Measurements from ENCODE around the gene IGF1R. TPM values are rescaled to one million over a fixed set of nuclear protein-coding genes. Genes with fewer than 3 reads are reported as not detected.

The IGF1R gene
- total RNA-seq, 1 experiment from 2014 or later, result 16.3 TPM

- intact Hi-C loops (cut with micrococcal nuclease), result no loop called here
- no peak for DNase-seq (ENCODE audit: low read depth, low spot score)
- Histone ChIP-seq H4K20me1 (ENCODE audit: insufficient read depth) (no peaks in the 10 kb centered on the region), H3K27me3 (ENCODE audit: insufficient read depth, low read length) (no peaks in the 10 kb centered on the region), H3K4me3 (replicated peaks in 1 of 2; ENCODE audit: low read depth in 1 of 2, low read length in 2 of 2) (no peak overlapping the region), H3K4me2 (ENCODE audit: low read length) (no peak overlapping the region), H3K9me3 (ENCODE audit: control insufficient read depth in 1 of 2, insufficient read depth in 1 of 2, low read depth in 1 of 2, low read length in 2 of 2) (no peaks in the 10 kb centered on the region), H2AFZ (ENCODE audit: low read depth, low read length, poor library complexity, severe bottlenecking) (no peak overlapping the region), H3K4me1 (ENCODE audit: control insufficient read depth in 1 of 2, insufficient read depth in 2 of 2, low read length in 2 of 2) (peaks cover 19 to 31% of the 10 kb centered on the region in 2 experiments), H3K79me2 (ENCODE audit: insufficient read depth, low read length) (no peaks in the 10 kb centered on the region), H3K9me2 (ENCODE audit: insufficient read depth) (no peaks in the 10 kb centered on the region), H3K9ac (ENCODE audit: low read length) (no peak overlapping the region), H3K36me3 (ENCODE audit: control insufficient read depth in 1 of 2, insufficient read depth in 2 of 2, low read length in 2 of 2) (no peaks in the 10 kb centered on the region), H3K27ac (ENCODE audit: low read depth, low read length) (no peak overlapping the region)
- ChIA-PET POLR2A (no interaction called here), CTCF (interaction anchor here (1.1 to 1.3 kb wide), 2 partner anchors 26 to 337 kb away, joined by 3 read pairs; no protein-coding TSS in a partner anchor), RAD21 (ENCODE audit: low non-redundant PET in 1 of 2, low total read pairs in 2 of 2, uncharacterized antibody in 2 of 2, unreplicated experiment in 2 of 2) (no interaction called here)
- no peak for ATAC-seq
- no peak for TF ChIP-seq ATF3 (IDR thresholded peaks at IDR 0.05)
- no peak for TF ChIP-seq ZFX (IDR thresholded peaks at IDR 0.05)
- no peak for TF ChIP-seq EZH2phosphoT487 (IDR thresholded peaks at IDR 0.05; ENCODE audit: borderline replicate concordance)
- no peak for TF ChIP-seq YY1 (IDR thresholded peaks at IDR 0.05; ENCODE audit: extremely low read depth, insufficient replicate concordance, low read depth, low read length)
- TF ChIP-seq SIN3A (IDR thresholded peaks at IDR 0.05; ENCODE audit: low read depth), result no peak
- no peak for TF ChIP-seq REST (IDR thresholded peaks at IDR 0.05; ENCODE audit: low read depth)
- no peak for TF ChIP-seq EGR1 (IDR thresholded peaks at IDR 0.05; ENCODE audit: low read depth)
- TF ChIP-seq, protein P1, sequence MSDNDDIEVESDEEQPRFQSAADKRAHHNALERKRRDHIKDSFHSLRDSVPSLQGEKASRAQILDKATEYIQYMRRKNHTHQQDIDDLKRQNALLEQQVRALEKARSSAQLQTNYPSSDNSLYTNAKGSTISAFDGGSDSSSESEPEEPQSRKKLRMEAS (IDR thresholded peaks at IDR 0.05), result no peak
- TF ChIP-seq CEBPB (IDR thresholded peaks at IDR 0.05; ENCODE audit: low read depth), result no peak
- TF ChIP-seq CBX3 (IDR thresholded peaks at IDR 0.05; ENCODE audit: low read depth), result no peak
- TF ChIP-seq FOSL1 (IDR thresholded peaks at IDR 0.05; ENCODE audit: low read depth), result no peak
- no peak for TF ChIP-seq ELF1 (IDR thresholded peaks at IDR 0.05; ENCODE audit: borderline replicate concordance, low read depth)
- TF ChIP-seq SP1 (IDR thresholded peaks at IDR 0.05; ENCODE audit: low read depth), result no peak
- no peak for TF ChIP-seq POLR2AphosphoS5 (IDR thresholded peaks at IDR 0.05; ENCODE audit: low read depth, low read length)
- TF ChIP-seq EZH2 (IDR thresholded peaks at IDR 0.05), result no peak
- TF ChIP-seq POLR2A (IDR thresholded peaks at IDR 0.05; ENCODE audit: borderline replicate concordance, extremely low read depth, insufficient read depth, insufficient read length), result no peak
- TF ChIP-seq JUND (IDR thresholded peaks at IDR 0.05), result no peak
- TF ChIP-seq TCF7L2 (IDR thresholded peaks at IDR 0.05; ENCODE audit: borderline replicate concordance, extremely low read depth, insufficient read depth, insufficient read length), result no peak
- TF ChIP-seq SRF (IDR thresholded peaks at IDR 0.05; ENCODE audit: low read depth), result no peak
- no TSS peak for BruUV-seq (replicated peaks)
Observed at GRCh38 chr15:98855815-98856531, 207.6 kb downstream of the IGF1R start.
